HepG2 (cell line): ENCODE results near the gene LMF2. TPM values are rescaled to one million over a fixed set of nuclear protein-coding genes. Genes with fewer than 3 reads are reported as not detected.

ENCODE experiments used
- ASH2L ChIP-seq: fragments of 300-600, 200-600 bp; sonication (generic); IDR thresholded peaks from 2 replicates; pipeline ENCODE4 v1.7.0; 2017; ENCODE audit warnings: low read depth, mild to moderate bottlenecking, moderate library complexity, mixed read lengths, low read length; ENCODE audit not compliant: insufficient read length
- CBFB ChIP-seq: sonication (generic); formaldehyde crosslinking; IDR thresholded peaks from 2 replicates; pipeline ENCODE4 v1.4.0; 2020; ENCODE audit warnings: missing genetic modification reagents
- CCDC6 ChIP-seq: sonication (generic); formaldehyde crosslinking; IDR thresholded peaks from 2 replicates; pipeline ENCODE4 v1.8.1; 2022; ENCODE audit warnings: mild to moderate bottlenecking, missing genetic modification reagents, moderate library complexity
- FOSL1 ChIP-seq: sonication (generic); formaldehyde crosslinking; IDR thresholded peaks from 2 replicates; pipeline ENCODE4 v1.9.0; 2021; ENCODE audit warnings: missing genetic modification reagents, borderline replicate concordance
- GATAD1 ChIP-seq: IDR thresholded peaks from 2 replicates; pipeline ENCODE4 v1.6.1; 2016; ENCODE audit warnings: missing genetic modification reagents, missing compliant biosample characterization
- GATAD2A ChIP-seq: IDR thresholded peaks from 2 replicates; pipeline ENCODE4 v1.6.1; 2016
- HMG20A ChIP-seq: IDR thresholded peaks from 2 replicates; pipeline ENCODE4 v1.6.1; 2016; ENCODE audit warnings: borderline replicate concordance
- KDM1A ChIP-seq: IDR thresholded peaks from 2 replicates; pipeline ENCODE4 v1.6.1; 2016; ENCODE audit warnings: missing compliant biosample characterization
- MED13 ChIP-seq: sonication (generic); formaldehyde crosslinking; IDR thresholded peaks from 2 replicates; pipeline ENCODE4 v1.5.0; 2020; ENCODE audit warnings: missing genetic modification reagents
- MXI1 ChIP-seq: IDR thresholded peaks from 3 replicates; pipeline ENCODE4 v1.6.1; 2012; ENCODE audit warnings: low read depth, low read length, inconsistent platforms, borderline replicate concordance
- NCOA2 ChIP-seq: sonication (generic); formaldehyde crosslinking; IDR thresholded peaks from 2 replicates; pipeline ENCODE4 v1.8.0; 2022; ENCODE audit warnings: inconsistent platforms
- POLR2AphosphoS2 ChIP-seq: IDR thresholded peaks from 2 replicates; pipeline ENCODE4 v1.6.1; 2011; ENCODE audit warnings: low read depth, low read length, improper control_type of control experiment
- RAD21 ChIP-seq: fragments of 450-650 bp; formaldehyde crosslinking; IDR thresholded peaks from 2 replicates; pipeline ENCODE4 v1.5.0; 2020; ENCODE audit warnings: mild to moderate bottlenecking
- RCOR2 ChIP-seq: IDR thresholded peaks from 2 replicates; pipeline ENCODE4 v1.6.1; 2016; ENCODE audit warnings: missing biosample characterization, missing genetic modification reagents
- REST ChIP-seq, 2 experiments: IDR thresholded peaks; 2 replicates each; pipeline ENCODE4 v1.6.1; 2011 to 2012; ENCODE audit warnings: low read length in 2 of 2, borderline replicate concordance in 1 of 2, low read depth in 1 of 2, mild to moderate bottlenecking in 1 of 2, moderate library complexity in 1 of 2
- SALL1 ChIP-seq: sonication (generic); formaldehyde crosslinking; IDR thresholded peaks from 2 replicates; pipeline ENCODE4 v1.8.0; 2022; ENCODE audit warnings: mild to moderate bottlenecking, missing genetic modification reagents
- SP1 ChIP-seq, 2 experiments: fragments of 450-650 bp in 1 of 2; sonication (generic) in 1 of 2; formaldehyde crosslinking in 1 of 2; IDR thresholded peaks; 2 replicates each; pipeline versions ENCODE4 v1.4.0 to v1.6.1; 2016 to 2020; ENCODE audit warnings: missing genetic modification reagents in 1 of 2
- WIZ ChIP-seq: sonication (generic); formaldehyde crosslinking; IDR thresholded peaks from 2 replicates; pipeline ENCODE4 v1.5.1; 2020; ENCODE audit warnings: mild to moderate bottlenecking, missing genetic modification reagents
- ZEB1 ChIP-seq: IDR thresholded peaks from 2 replicates; pipeline ENCODE4 v1.6.1; 2012; ENCODE audit warnings: mild to moderate bottlenecking, low read depth, inconsistent platforms; ENCODE audit not compliant: insufficient replicate concordance
- ZNF143 ChIP-seq: sonication (generic); formaldehyde crosslinking; IDR thresholded peaks from 2 replicates; pipeline ENCODE4 v1.4.0; 2020; ENCODE audit warnings: missing genetic modification reagents
- ZNF546 ChIP-seq: sonication (generic); formaldehyde crosslinking; conservative IDR thresholded peaks from 2 replicates; pipeline ENCODE4 v1.8.1; 2023; ENCODE audit warnings: mild to moderate bottlenecking, missing genetic modification reagents
- ZNF749 ChIP-seq: sonication (generic); formaldehyde crosslinking; IDR thresholded peaks from 2 replicates; pipeline ENCODE4 v1.8.0; 2022; ENCODE audit warnings: mild to moderate bottlenecking, missing genetic modification reagents, moderate library complexity, borderline replicate concordance
- polyA plus RNA-seq, 8 experiments: library from polyadenylated mRNA; depleted of rRNA in 3 of 8; stranded (reverse) in 7 of 8; unstranded in 1 of 8; fragments of >200 nt; fragmentation: Illumina TruSeq in 4 of 8; extraction: Trizol in 4 of 8; gene quantifications; 2 replicates each; pipeline versions ENCODE4 v1.2.1 to v1.2.3, GENCODE V29; 2011 to 2016; ENCODE audit warnings: low read depth in 4 of 8, missing spikeins in 1 of 8, mixed read lengths in 1 of 8; ENCODE audit not compliant: insufficient read depth in 1 of 8
- total RNA-seq, 5 experiments: library from RNA; depleted of rRNA; stranded (reverse); fragments of >200 nt; fragmentation: Illumina TruSeq; extraction: Trizol; gene quantifications; 2 replicates each; pipeline ENCODE4 v1.2.3, GENCODE V29; 2016; ENCODE audit warnings: low read depth in 1 of 5
- TF ChIP-seq, protein P1 (sequence below): sonication (generic); formaldehyde crosslinking; IDR thresholded peaks from 2 replicates; pipeline ENCODE4 v1.4.0; 2020; ENCODE audit warnings: missing genetic modification reagents
- TF ChIP-seq, protein P2 (sequence below): sonication (generic); formaldehyde crosslinking; IDR thresholded peaks from 2 replicates; pipeline ENCODE4 v1.4.0; 2020; ENCODE audit warnings: missing genetic modification reagents, borderline replicate concordance

Gene LMF2
- total and polyA plus RNA-seq, 2 of the 13 experiments (the other 11 are each of a cell fraction or from before 2014, with no cell fraction given), result 23.3 to 30.6 TPM

GRCh38 chr22:50529897-50530579 lies 22.5 kb upstream of the LMF2 start, which contains the start of gene TYMP (continued):
- TF ChIP-seq FOSL1 (CRISPR knock-in tag) (no peak), HMG20A (CRISPR knock-in tag) (no peak), RAD21 (CRISPR knock-in tag) (no peak), GATAD1 (CRISPR knock-in tag) (no peak; the same call in 1 of the 2 replicates), MED13 (CRISPR knock-in tag) (no peak), ZEB1 (peak; percentile 39), NCOA2 (CRISPR knock-in tag) (no peak), SALL1 (CRISPR knock-in tag) (peak; percentile 73), REST (IDR thresholded peaks at IDR 0.05; ENCODE audit: borderline replicate concordance in 1 of 2, low read depth in 1 of 2, low read length in 2 of 2) (no peak), ZNF546 (CRISPR knock-in tag) (no peak; the same call in 1 of the 2 replicates), KDM1A (CRISPR knock-in tag) (no peak), WIZ (CRISPR knock-in tag) (no peak), SP1 (IDR thresholded peaks at IDR 0.05) (no peak), SP1 (CRISPR knock-in tag; IDR thresholded peaks at IDR 0.05) (peak; percentile 55; the same call in 1 of the 2 replicates), CBFB (peak; percentile 9; the same call in 1 of the 2 replicates), MXI1 (no peak; the same call in 2 of the 3 replicates), RCOR2 (CRISPR knock-in tag) (no peak), GATAD2A (CRISPR knock-in tag) (0 out of 2 replicates have a peak, but pooled peaks have one; percentile 46), CCDC6 (0 out of 2 replicates have a peak, but pooled peaks have one; percentile 47), ZNF749 (CRISPR knock-in tag) (peak; percentile 80; the same call in 1 of the 2 replicates), ZNF143 (CRISPR knock-in tag) (no peak), ASH2L (peak; percentile 25), POLR2AphosphoS2 (no peak)
- TF ChIP-seq, protein P1, sequence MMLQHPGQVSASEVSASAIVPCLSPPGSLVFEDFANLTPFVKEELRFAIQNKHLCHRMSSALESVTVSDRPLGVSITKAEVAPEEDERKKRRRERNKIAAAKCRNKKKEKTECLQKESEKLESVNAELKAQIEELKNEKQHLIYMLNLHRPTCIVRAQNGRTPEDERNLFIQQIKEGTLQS (CRISPR knock-in tag), result no peak
- TF ChIP-seq, protein P2, sequence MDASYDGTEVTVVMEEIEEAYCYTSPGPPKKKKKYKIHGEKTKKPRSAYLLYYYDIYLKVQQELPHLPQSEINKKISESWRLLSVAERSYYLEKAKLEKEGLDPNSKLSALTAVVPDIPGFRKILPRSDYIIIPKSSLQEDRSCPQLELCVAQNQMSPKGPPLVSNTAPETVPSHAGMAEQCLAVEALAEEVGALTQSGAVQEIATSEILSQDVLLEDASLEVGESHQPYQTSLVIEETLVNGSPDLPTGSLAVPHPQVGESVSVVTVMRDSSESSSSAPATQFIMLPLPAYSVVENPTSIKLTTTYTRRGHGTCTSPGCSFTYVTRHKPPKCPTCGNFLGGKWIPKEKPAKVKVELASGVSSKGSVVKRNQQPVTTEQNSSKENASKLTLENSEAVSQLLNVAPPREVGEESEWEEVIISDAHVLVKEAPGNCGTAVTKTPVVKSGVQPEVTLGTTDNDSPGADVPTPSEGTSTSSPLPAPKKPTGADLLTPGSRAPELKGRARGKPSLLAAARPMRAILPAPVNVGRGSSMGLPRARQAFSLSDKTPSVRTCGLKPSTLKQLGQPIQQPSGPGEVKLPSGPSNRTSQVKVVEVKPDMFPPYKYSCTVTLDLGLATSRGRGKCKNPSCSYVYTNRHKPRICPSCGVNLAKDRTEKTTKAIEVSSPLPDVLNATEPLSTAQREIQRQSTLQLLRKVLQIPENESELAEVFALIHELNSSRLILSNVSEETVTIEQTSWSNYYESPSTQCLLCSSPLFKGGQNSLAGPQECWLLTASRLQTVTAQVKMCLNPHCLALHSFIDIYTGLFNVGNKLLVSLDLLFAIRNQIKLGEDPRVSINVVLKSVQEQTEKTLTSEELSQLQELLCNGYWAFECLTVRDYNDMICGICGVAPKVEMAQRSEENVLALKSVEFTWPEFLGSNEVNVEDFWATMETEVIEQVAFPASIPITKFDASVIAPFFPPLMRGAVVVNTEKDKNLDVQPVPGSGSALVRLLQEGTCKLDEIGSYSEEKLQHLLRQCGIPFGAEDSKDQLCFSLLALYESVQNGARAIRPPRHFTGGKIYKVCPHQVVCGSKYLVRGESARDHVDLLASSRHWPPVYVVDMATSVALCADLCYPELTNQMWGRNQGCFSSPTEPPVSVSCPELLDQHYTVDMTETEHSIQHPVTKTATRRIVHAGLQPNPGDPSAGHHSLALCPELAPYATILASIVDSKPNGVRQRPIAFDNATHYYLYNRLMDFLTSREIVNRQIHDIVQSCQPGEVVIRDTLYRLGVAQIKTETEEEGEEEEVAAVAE, result no peak
